Airway epithelial cell (primary cell): ENCODE results near the gene WDFY3. TPM values are rescaled to one million over a fixed set of nuclear protein-coding genes. Genes with fewer than 3 reads are reported as not detected.

ENCODE experiments used
- total RNA-seq: library from RNA; depleted of rRNA; stranded (reverse); fragments of >200 nt; gene quantifications from 2 replicates; pipeline ENCODE4 v1.2.3, GENCODE V29; 2015

Gene WDFY3, protein sequence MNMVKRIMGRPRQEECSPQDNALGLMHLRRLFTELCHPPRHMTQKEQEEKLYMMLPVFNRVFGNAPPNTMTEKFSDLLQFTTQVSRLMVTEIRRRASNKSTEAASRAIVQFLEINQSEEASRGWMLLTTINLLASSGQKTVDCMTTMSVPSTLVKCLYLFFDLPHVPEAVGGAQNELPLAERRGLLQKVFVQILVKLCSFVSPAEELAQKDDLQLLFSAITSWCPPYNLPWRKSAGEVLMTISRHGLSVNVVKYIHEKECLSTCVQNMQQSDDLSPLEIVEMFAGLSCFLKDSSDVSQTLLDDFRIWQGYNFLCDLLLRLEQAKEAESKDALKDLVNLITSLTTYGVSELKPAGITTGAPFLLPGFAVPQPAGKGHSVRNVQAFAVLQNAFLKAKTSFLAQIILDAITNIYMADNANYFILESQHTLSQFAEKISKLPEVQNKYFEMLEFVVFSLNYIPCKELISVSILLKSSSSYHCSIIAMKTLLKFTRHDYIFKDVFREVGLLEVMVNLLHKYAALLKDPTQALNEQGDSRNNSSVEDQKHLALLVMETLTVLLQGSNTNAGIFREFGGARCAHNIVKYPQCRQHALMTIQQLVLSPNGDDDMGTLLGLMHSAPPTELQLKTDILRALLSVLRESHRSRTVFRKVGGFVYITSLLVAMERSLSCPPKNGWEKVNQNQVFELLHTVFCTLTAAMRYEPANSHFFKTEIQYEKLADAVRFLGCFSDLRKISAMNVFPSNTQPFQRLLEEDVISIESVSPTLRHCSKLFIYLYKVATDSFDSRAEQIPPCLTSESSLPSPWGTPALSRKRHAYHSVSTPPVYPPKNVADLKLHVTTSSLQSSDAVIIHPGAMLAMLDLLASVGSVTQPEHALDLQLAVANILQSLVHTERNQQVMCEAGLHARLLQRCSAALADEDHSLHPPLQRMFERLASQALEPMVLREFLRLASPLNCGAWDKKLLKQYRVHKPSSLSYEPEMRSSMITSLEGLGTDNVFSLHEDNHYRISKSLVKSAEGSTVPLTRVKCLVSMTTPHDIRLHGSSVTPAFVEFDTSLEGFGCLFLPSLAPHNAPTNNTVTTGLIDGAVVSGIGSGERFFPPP (N-terminal part only)
- total RNA-seq = 16.4 and 30.5 TPM in 2 replicates

DNA sequence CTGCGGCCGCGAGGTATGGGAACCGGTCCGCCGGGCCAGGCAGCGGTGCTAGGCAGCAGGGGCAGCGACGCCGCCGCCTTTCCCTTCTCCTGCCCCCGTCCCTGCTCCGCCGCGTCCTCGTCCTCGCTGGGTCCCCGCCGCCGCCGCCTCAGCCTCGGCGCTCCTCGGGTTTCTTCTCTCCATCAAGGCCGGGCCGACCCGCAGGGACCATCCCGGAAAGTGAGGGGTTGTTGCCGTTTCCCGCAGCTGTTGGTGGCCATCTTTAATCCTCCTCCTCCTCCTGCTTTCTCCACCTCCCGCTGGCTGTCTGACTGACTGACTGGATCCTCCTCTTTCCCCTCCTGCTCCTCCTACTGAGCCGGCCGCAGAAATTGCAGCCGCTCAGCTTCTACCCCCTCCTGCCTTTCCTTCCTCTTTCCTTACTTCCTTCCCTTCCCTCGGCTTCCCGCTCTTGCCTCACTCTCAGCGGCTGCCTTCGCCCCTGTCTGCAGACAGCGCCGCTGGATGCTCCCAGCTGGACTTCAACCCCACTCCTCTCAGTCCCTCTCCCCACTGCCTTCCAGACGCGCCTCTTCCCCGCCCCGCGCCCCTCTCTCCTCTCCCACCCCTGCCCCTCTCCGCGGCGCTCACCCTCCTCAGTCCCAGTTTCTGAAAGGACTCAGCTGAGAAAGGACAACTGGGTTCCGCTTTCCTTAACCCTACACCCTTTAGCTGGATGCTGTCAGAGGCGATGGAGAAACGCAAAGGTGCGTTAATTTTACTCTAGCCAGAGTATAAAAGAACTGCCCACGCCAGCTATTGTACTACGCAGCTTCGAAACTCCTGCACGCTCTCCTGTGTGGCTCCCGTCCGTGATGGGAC lies at the start of gene WDFY3:
Gene WDFY3, minus strand, starts transcription at position 309 of the 861 bp plus-strand sequence. CDS start 106,099 bp downstream, outside the sequence.

